A549 (cell line): Measurements from ENCODE around the gene VASN.

Experiments
- EP300 ChIP-seq, 2 experiments: fragments of >200 bp; sonication (Bioruptor Twin); formaldehyde crosslinking; IDR thresholded peaks; 2 replicates in 1 of 2; 3 replicates in 1 of 2; pipeline ENCODE4 v1.6.1; 2016 to 2017
- JUN ChIP-seq, 2 experiments: fragments of >200 bp; sonication (Bioruptor Twin); formaldehyde crosslinking; IDR thresholded peaks; 2 replicates in 1 of 2; 3 replicates in 1 of 2; pipeline ENCODE4 v1.6.1; 2016 to 2017
- POLR2A ChIP-seq: IDR thresholded peaks from 2 replicates; pipeline ENCODE4 v1.6.1; 2012; ENCODE audit warnings: mild to moderate bottlenecking, low read length
- RFX5 ChIP-seq: fragments of 450-650 bp; IDR thresholded peaks from 2 replicates; pipeline ENCODE4 v1.7.1; 2014; ENCODE audit warnings: antibody characterized with exemption, mild to moderate bottlenecking, moderate library complexity
- ZFP36 ChIP-seq: fragments of 450-650 bp; IDR thresholded peaks from 2 replicates; pipeline ENCODE4 v1.6.1; 2014; ENCODE audit warnings: borderline replicate concordance; ENCODE audit not compliant: partially characterized antibody
- TF ChIP-seq, protein P1 (sequence below): fragments of >200 bp; sonication (Bioruptor Twin); formaldehyde crosslinking; IDR thresholded peaks from 3 replicates; pipeline ENCODE4 v1.5.1; 2016
- TF ChIP-seq, protein P2 (sequence below): IDR thresholded peaks from 2 replicates; pipeline ENCODE4 v1.6.1; 2012
- TF ChIP-seq, protein P3 (sequence below): fragments of 250-450 bp; sonication (Bioruptor Pico); IDR thresholded peaks from 2 replicates; pipeline ENCODE4 v1.5.0; 2021; ENCODE audit warnings: mild to moderate bottlenecking, moderate library complexity, borderline replicate concordance

DNA sequence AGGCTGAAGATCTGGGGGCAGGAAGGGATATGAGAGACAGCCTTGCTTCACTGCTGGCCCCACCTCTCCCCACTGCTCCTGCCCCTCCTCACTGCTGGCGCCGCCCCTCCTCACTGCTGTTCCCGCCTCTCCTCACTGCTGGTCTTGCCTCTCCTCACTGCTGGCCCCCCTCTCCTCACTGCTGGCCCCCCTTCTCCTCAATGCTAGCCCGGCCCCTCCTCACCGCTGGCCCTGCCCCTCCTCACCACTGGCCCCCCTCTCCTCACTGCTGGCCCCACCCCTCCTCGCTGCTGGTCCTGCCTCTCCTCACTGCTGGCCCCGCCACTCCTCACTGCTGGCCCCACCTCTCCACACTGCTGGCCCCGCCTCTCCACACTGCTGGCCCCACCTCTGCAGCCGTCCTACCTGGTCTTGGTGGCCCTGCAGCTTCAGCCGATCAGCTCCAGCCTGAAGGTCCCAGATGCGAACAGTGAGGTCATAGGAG, 11.1 kb upstream of the VASN start:
- TF ChIP-seq, protein P1, sequence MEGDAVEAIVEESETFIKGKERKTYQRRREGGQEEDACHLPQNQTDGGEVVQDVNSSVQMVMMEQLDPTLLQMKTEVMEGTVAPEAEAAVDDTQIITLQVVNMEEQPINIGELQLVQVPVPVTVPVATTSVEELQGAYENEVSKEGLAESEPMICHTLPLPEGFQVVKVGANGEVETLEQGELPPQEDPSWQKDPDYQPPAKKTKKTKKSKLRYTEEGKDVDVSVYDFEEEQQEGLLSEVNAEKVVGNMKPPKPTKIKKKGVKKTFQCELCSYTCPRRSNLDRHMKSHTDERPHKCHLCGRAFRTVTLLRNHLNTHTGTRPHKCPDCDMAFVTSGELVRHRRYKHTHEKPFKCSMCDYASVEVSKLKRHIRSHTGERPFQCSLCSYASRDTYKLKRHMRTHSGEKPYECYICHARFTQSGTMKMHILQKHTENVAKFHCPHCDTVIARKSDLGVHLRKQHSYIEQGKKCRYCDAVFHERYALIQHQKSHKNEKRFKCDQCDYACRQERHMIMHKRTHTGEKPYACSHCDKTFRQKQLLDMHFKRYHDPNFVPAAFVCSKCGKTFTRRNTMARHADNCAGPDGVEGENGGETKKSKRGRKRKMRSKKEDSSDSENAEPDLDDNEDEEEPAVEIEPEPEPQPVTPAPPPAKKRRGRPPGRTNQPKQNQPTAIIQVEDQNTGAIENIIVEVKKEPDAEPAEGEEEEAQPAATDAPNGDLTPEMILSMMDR, result no peak
- TF ChIP-seq, protein P2, sequence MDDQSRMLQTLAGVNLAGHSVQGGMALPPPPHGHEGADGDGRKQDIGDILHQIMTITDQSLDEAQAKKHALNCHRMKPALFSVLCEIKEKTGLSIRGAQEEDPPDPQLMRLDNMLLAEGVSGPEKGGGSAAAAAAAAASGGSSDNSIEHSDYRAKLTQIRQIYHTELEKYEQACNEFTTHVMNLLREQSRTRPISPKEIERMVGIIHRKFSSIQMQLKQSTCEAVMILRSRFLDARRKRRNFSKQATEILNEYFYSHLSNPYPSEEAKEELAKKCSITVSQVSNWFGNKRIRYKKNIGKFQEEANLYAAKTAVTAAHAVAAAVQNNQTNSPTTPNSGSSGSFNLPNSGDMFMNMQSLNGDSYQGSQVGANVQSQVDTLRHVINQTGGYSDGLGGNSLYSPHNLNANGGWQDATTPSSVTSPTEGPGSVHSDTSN, result no peak
- TF ChIP-seq, protein P3, sequence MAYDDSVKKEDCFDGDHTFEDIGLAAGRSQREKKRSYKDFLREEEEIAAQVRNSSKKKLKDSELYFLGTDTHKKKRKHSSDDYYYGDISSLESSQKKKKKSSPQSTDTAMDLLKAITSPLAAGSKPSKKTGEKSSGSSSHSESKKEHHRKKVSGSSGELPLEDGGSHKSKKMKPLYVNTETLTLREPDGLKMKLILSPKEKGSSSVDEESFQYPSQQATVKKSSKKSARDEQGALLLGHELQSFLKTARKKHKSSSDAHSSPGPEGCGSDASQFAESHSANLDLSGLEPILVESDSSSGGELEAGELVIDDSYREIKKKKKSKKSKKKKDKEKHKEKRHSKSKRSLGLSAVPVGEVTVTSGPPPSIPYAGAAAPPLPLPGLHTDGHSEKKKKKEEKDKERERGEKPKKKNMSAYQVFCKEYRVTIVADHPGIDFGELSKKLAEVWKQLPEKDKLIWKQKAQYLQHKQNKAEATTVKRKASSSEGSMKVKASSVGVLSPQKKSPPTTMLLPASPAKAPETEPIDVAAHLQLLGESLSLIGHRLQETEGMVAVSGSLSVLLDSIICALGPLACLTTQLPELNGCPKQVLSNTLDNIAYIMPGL (CRISPR knock-in tag), result no peak
- TF ChIP-seq ZFP36 (no peak), JUN (IDR thresholded peaks at IDR 0.05) (no peak), EP300 (IDR thresholded peaks at IDR 0.05) (no peak), POLR2A (no peak), RFX5 (no peak)
